Smooth muscle cell (in vitro differentiated cells): Measurements from ENCODE around the gene CDK15. TPM values are rescaled to one million over a fixed set of nuclear protein-coding genes. Genes with fewer than 3 reads are reported as not detected.

ENCODE experiments used
- DNase-seq: peaks from one replicate; lab custom pipeline; 2025; ENCODE audit not compliant: unreplicated experiment; lab: John Stamatoyannopoulos, UW
- H2AFZ ChIP-seq: fragments of 200-600 bp; sonication (generic); 2 replicates; pipeline ENCODE4 v1.6.0; 2016; ENCODE audit warnings: antibody characterized with exemption, low read depth, mild to moderate bottlenecking
- H3F3A ChIP-seq: fragments of 200-600 bp; sonication (generic); 2 replicates; pipeline ENCODE4 v1.6.0; 2017; ENCODE audit warnings: antibody characterized with exemption, low read depth
- H3K27ac ChIP-seq: fragments of 200-600 bp; sonication (generic); 2 replicates; pipeline ENCODE4 v1.5.1; 2016; ENCODE audit warnings: low read depth, mild to moderate bottlenecking
- H3K27me3 ChIP-seq: fragments of 200-600 bp; sonication (generic); 2 replicates; pipeline ENCODE4 v1.6.1; 2016; ENCODE audit warnings: low read depth, mild to moderate bottlenecking
- H3K36me3 ChIP-seq: fragments of 200-600 bp; sonication (generic); 2 replicates; pipeline ENCODE4 v1.5.1; 2016; ENCODE audit warnings: low read depth
- H3K4me1 ChIP-seq: fragments of 200-600 bp; sonication (generic); 2 replicates; pipeline ENCODE4 v1.5.1; 2016; ENCODE audit warnings: low read depth
- H3K4me2 ChIP-seq: fragments of 200-600 bp; sonication (generic); 2 replicates; pipeline ENCODE4 v1.6.0; 2016; ENCODE audit warnings: mild to moderate bottlenecking
- H3K4me3 ChIP-seq: fragments of 200-600 bp; sonication (generic); 2 replicates; pipeline ENCODE4 v1.5.1; 2016; ENCODE audit warnings: mild to moderate bottlenecking
- H3K79me2 ChIP-seq: fragments of 200-600 bp; sonication (generic); 2 replicates; pipeline ENCODE4 v1.6.0; 2016; ENCODE audit warnings: low read depth, mild to moderate bottlenecking
- H3K9ac ChIP-seq: fragments of 200-600 bp; sonication (generic); 2 replicates; pipeline ENCODE4 v1.6.0; 2016; ENCODE audit warnings: low read depth
- H3K9me3 ChIP-seq: fragments of 200-600 bp; sonication (generic); replicated peaks from 2 replicates; pipeline ENCODE4 v1.5.1; 2016; ENCODE audit warnings: low read depth
- H4K20me1 ChIP-seq: fragments of 200-600 bp; sonication (generic); 2 replicates; pipeline ENCODE4 v1.6.0; 2016; ENCODE audit warnings: low read depth
- whole genome bisulfite sequencing: methylation state at CpG from one replicate; pipeline ENCODE4 v1.1.7; 2016; ENCODE audit warnings: low lambda C conversion rate; 5-methylcytosine and 5-hydroxymethylcytosine counted together
- polyA plus RNA-seq: library from polyadenylated mRNA; unstranded; fragments of >200 nt; fragmentation: Nextera tagmentation; extraction: Ambion mirVana; gene quantifications from 2 replicates; pipeline ENCODE4 v1.2.1, GENCODE V29; 2016
- total RNA-seq: library from RNA; depleted of rRNA; stranded (reverse); fragments of >200 nt; gene quantifications from 2 replicates; pipeline ENCODE4 v1.2.3, GENCODE V29; 2014
- TF ChIP-seq, protein P1 (sequence below): fragments of 200-600 bp; sonication (generic); IDR thresholded peaks from 2 replicates; pipeline ENCODE4 v1.5.1; 2017; ENCODE audit warnings: borderline replicate concordance, mild to moderate bottlenecking, antibody characterized with exemption; ENCODE audit not compliant: insufficient read depth, poor library complexity, severe bottlenecking

CDK15 gene
- total and polyA plus RNA-seq, 2 experiments from 2014 or later: 0.40 to 0.93 TPM

DNA sequence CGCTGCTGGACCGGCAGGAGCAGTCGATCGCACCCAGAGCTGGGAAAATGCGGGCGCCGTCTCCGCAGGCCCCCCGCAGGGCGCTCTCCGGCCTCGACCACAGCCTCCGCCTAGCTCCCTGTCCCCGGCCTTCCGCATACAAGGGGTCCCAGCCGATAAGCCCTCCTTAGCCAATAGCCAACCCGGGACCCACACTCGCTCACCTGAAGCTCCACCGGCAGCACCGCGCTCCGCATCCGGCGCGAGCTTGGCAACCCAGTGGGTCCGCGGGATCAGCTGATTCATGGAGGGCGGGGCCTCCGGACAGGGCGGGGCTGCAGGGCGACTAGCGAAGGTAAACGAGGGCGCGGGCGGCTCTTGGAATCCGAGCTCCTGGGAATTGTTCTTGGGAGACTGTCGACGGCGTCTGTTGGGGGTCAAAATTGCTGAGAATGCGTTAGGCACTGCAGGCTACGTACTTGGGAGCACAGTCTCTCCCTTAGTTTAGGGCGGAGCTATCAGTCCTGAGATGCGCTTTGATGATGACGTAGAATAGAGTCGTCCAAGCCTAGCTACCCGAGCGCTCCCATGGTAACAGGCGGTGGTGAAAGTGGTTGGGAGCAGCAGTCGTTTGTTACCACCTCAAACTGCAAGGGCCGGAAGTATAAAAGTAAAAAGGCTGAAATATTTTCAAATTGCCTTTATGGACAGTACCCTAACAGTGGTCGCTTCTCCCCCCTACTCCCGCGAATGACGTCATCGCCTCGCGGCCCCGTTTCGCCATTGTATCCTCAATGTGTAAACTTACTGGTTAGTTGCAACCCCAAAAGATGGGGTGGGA is 25.5 kb upstream of the CDK15 start, which contains the start of gene ALS2:
Gene ALS2, minus strand, starts transcription at position 260 of the 820 bp plus-strand sequence. CDS start 12,048 bp downstream, outside the sequence.
- Histone ChIP-seq H3K36me3 (no peaks in the 10 kb centered on the region), H3F3A (peaks cover 4% of the 10 kb centered on the region), H3K4me2 (peak within 1 kb of the TSS; percentile 96), H3K9ac (peak within 1 kb of the TSS; percentile 87), H3K9me3 (no peaks in the 10 kb centered on the region), H3K4me1 (peaks cover 34% of the 10 kb centered on the region), H3K4me3 (peak within 1 kb of the TSS; percentile 77), H3K79me2 (peaks cover 46% of the 10 kb centered on the region), H4K20me1 (peaks cover 39% of the 10 kb centered on the region), H3K27ac (peak within 1 kb of the TSS; percentile 84), H3K27me3 (peaks cover 8% of the 10 kb centered on the region), H2AFZ (peak within 1 kb of the TSS; percentile 94)
- under 1% methylated on average over 50 of the region's 60 CpGs for WGBS
- DNase-seq: peak; percentile 76
- TF ChIP-seq, protein P1, sequence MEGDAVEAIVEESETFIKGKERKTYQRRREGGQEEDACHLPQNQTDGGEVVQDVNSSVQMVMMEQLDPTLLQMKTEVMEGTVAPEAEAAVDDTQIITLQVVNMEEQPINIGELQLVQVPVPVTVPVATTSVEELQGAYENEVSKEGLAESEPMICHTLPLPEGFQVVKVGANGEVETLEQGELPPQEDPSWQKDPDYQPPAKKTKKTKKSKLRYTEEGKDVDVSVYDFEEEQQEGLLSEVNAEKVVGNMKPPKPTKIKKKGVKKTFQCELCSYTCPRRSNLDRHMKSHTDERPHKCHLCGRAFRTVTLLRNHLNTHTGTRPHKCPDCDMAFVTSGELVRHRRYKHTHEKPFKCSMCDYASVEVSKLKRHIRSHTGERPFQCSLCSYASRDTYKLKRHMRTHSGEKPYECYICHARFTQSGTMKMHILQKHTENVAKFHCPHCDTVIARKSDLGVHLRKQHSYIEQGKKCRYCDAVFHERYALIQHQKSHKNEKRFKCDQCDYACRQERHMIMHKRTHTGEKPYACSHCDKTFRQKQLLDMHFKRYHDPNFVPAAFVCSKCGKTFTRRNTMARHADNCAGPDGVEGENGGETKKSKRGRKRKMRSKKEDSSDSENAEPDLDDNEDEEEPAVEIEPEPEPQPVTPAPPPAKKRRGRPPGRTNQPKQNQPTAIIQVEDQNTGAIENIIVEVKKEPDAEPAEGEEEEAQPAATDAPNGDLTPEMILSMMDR: no peak

DNA sequence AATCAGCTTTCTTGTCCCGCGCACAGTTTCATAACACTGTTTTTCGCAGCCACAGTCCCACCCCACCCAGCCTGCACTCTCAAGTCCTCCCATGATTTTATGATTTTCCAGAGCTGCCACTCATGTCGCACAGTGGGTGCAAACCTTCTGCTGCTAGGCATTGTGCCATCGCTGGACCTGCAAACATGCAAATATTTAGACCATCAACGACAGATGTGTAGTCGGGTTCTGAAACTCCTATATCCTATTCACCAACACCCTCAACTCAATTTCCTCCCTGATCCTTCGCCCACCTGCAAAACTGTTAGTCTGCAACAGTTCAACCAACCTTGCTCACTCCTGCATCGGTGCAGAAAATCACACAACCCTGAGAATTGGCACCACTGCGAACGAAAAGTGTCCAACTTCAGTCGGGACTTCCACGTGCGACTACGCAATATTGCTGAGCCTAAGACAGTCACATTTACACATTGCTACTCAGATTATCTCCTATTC is 24.7 kb upstream of the CDK15 start:
- Histone ChIP-seq H3K36me3 (no peaks in the 10 kb centered on the region), H2AFZ (peak overlapping the region; percentile 94), H3K27me3 (peaks cover 8% of the 10 kb centered on the region), H3F3A (peaks cover 4% of the 10 kb centered on the region), H3K79me2 (peaks cover 38% of the 10 kb centered on the region), H3K9me3 (no peaks in the 10 kb centered on the region), H3K4me3 (peak overlapping the region; percentile 77), H3K4me1 (peaks cover 34% of the 10 kb centered on the region), H3K9ac (peak overlapping the region; percentile 87), H3K27ac (peak overlapping the region; percentile 84), H4K20me1 (peaks cover 32% of the 10 kb centered on the region), H3K4me2 (peak overlapping the region; percentile 96)
- TF ChIP-seq, protein P1: no peak
- DNase-seq: no peak
- WGBS: 11% methylated on average over 15 of the region's 15 CpGs

DNA sequence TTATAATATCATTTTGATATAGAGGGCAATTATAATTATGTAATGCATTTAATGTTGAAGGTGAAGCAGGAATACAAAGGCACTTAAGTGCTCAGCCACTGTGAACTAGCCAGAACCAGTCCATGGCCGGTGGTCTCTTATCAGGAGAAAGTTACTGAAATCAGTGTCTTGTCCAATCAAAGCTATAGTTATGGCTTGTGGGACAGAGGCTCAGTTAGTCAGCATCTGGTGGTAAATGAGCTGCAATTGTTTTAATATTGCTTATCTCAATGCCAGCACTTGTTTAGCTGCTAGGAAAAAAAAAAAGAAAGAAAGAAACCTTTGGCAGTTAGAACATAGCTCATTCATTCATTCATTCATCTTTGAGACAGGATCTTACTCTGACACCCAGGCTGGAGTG is 21.8 kb upstream of the CDK15 start:
- H3K9ac ChIP-seq: no peak overlapping the region
- H2AFZ ChIP-seq: no peak overlapping the region
- peaks cover 4% of the 10 kb centered on the region for H3F3A ChIP-seq
- peaks cover 4% of the 10 kb centered on the region for H3K4me1 ChIP-seq
- H3K9me3 ChIP-seq: no peaks in the 10 kb centered on the region
- no peak overlapping the region for H3K4me3 ChIP-seq
- H3K4me2 ChIP-seq: no peak overlapping the region
- 68% methylated on average over 1 of the region's 1 CpG for WGBS
- TF ChIP-seq, protein P1: no peak
- H3K36me3 ChIP-seq: no peaks in the 10 kb centered on the region
- H4K20me1 ChIP-seq: peaks cover 5% of the 10 kb centered on the region
- H3K27ac ChIP-seq: no peak overlapping the region
- peaks cover 8% of the 10 kb centered on the region for H3K27me3 ChIP-seq
- DNase-seq: no peak
- H3K79me2 ChIP-seq: peaks cover 9% of the 10 kb centered on the region
